Duodenal mucosa (tissue), 2 donors: Measurements from ENCODE around the gene ADGRG3.

Source experiments
- H3K27ac ChIP-seq: one replicate; pipeline ENCODE4 v1.7.0; 2013; ENCODE audit warnings: low read depth, low read length
- H3K27me3 ChIP-seq, 2 donors: one replicate each; pipeline ENCODE4 v1.7.0; 2013; ENCODE audit warnings: low read length in 2 of 2, control low read depth in 1 of 2; ENCODE audit not compliant: insufficient read depth in 2 of 2, control insufficient read depth in 1 of 2
- H3K36me3 ChIP-seq, 2 donors: one replicate each; pipeline ENCODE4 v1.7.0; 2013; ENCODE audit warnings: low read length in 2 of 2, control low read depth in 1 of 2; ENCODE audit not compliant: insufficient read depth in 2 of 2, control insufficient read depth in 1 of 2
- H3K4me1 ChIP-seq, 2 donors: one replicate each; pipeline ENCODE4 v1.7.0; 2013; ENCODE audit warnings: low read length in 2 of 2, control low read depth in 1 of 2; ENCODE audit not compliant: insufficient read depth in 2 of 2, control insufficient read depth in 1 of 2
- H3K4me3 ChIP-seq, 2 donors: one replicate each; pipeline ENCODE4 v1.7.0; 2013; ENCODE audit warnings: low read length in 2 of 2, low read depth in 1 of 2
- H3K9ac ChIP-seq, 2 donors: one replicate each; pipeline ENCODE4 v1.7.0; 2013; ENCODE audit warnings: low read length in 2 of 2, low read depth in 1 of 2
- H3K9me3 ChIP-seq, 2 donors: one replicate each; pipeline ENCODE4 v1.7.0; 2013; ENCODE audit warnings: low read length in 2 of 2, control low read depth in 1 of 2; ENCODE audit not compliant: control insufficient read depth in 1 of 2

Gene ADGRG3

DNA sequence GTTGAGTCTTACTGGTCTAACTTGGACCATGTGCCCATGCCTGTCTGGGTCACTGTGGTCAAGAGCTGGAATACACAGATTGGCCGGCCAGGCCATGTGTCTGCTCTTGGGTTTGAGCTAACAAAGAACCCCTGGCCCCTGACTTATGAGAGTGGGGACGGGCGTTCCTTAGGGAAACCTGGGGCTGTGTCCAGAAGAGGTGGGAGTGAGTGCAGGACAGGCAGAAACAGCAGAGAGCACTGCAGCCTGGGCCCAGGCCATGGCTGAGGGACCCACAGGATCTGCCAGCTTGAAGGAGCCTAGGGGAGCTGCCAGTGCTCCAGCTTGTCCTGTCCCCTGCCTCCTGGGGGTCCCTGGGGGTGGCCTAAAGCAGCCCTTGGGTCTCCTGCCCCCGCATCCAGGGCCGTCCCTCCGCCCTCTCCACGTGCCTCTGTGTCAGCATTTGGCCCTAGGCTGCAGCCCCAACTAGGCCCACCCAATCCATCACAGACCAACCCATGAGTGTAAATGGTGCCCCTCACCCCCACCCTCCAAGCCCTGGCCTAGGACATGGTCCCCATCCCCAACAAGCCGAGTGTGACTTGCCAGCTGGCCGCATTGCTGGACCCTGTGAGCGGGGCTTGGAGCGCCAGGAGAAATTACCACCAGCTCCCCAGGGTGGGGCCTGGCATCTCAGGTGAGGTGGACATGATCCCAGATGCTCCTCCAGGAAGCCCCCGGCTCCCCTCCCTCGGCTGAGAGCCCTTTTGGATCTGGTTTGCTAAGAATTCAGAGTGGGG, 14.0 kb downstream of the ADGRG3 start:
- Histone ChIP-seq H3K9me3 (no peaks in the 10 kb centered on the region), H3K36me3 (no peaks in the 10 kb centered on the region), H3K4me1 (no peaks in the 10 kb centered on the region), H3K4me3 (no peak overlapping the region), H3K27me3 (no peaks in the 10 kb centered on the region), H3K9ac (no peak overlapping the region), H3K27ac (no peak overlapping the region)

DNA sequence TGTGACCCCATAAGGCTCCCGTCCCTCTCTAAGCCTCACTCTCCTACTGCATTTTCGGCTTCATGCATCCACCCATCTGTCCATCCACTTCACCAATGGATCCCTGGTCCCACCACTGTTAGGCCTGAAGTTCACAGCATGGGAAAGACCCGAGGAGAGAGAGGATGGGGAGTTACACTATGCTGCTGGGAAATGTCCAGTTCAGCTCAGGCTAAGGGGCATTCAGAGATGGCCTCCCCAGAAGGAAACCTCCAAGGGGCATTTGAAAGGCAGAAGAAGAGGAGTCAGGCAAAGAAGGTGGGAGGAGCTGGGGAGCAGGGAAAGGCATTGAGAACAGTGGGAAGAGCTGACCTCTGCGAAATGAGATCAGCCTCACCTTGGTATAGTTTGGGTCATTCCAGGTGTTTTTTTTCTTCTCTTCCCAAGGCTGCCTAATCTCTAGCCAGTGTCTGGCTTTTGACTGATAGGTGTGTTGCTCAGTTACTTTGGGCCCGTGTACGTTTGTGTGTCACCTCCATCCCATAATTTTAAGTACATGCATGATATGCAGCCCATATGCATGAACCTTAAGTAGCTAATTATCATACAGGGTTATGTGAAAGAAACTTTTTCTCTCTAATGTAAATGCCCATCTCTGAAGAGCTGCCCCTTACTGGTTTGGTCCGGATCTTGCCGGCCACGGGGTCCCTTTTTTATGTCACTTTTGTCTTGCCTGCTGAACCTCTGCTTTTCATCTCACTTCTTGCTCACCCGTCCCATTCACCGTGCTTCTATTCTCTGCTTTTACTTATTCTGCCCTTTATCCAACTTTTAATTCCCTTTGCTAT, 14.9 kb downstream of the ADGRG3 start:
- no peak overlapping the region for H3K4me3 ChIP-seq
- H3K36me3 ChIP-seq: no peaks in the 10 kb centered on the region
- H3K27ac ChIP-seq: no peak overlapping the region
- no peaks in the 10 kb centered on the region for H3K9me3 ChIP-seq
- H3K4me1 ChIP-seq: no peaks in the 10 kb centered on the region
- no peak overlapping the region for H3K9ac ChIP-seq
- H3K27me3 ChIP-seq: no peaks in the 10 kb centered on the region

DNA sequence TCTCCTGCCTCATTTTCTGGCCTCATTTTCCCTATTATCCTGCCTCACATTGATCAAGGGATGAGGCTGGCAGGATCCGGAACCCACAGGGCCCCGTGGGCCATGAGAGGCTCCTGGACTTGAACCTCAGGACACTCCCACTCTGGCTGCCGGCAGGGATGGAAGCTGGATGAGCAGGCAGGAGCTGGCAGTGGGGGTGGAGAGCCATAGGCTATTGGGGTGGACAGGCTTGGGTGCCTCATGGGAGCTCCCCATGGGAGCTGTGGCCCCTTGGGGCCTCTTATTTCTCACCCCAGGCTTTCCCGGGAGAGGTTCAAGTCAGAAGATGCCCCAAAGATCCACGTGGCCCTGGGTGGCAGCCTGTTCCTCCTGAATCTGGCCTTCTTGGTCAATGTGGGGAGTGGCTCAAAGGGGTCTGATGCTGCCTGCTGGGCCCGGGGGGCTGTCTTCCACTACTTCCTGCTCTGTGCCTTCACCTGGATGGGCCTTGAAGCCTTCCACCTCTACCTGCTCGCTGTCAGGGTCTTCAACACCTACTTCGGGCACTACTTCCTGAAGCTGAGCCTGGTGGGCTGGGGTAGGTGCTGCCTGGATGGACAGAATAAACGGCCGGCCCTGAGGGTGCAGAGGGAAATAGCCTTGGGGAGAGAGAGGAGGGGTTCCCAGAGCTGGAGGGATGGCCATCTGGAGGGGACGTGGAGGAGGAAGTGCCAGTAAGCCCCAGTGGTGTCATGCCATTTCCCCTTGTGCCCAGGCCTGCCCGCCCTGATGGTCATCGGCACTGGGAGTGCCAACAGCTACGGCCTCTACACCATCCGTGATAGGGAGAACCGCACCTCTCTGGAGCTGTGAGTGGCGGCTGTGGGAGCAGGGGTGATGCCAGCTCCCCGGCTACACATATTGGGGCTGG, 15.8 kb downstream of the ADGRG3 start:
- Histone ChIP-seq H3K9me3 (no peaks in the 10 kb centered on the region), H3K27ac (no peak overlapping the region), H3K4me3 (no peak overlapping the region), H3K4me1 (no peaks in the 10 kb centered on the region), H3K36me3 (no peaks in the 10 kb centered on the region), H3K27me3 (no peaks in the 10 kb centered on the region), H3K9ac (no peak overlapping the region)

DNA sequence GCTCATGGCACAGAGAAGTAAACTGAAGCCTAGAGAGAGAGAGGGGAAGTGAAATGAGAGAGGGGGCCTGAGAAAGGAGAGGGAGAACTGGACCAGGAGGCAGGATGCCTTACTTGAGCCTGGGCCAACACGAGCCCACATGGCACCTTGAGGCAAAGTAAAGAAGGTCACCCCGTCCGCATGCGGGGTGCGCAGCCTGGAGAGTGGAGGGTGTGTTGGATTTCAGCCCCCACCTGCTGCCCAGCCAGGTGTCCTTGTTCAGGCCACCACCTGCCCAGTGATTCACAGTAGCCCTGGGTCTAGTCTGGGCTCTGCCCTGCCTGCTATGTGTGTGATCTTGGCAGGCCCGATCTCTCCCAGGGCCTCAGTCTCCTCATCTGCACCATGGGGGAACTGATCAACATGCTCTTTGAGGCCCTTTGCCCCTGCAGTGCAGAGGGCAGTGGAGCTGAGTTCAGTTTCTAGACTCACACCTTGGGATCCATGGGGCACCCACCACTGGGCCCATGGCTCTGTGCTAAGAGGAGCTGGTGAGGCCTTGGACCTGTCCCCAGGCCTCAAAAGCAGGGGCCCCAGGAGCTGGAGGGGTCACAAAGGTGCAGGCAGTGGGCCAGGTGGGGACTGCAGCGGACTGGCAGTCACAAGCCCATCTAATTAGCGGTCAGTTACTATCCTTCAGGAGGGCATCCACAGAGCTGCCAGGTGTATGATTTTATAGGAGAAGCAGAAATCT, 16.7 kb downstream of the ADGRG3 start:
- H3K27ac ChIP-seq: no peak overlapping the region
- H3K4me1 ChIP-seq: no peaks in the 10 kb centered on the region
- H3K9ac ChIP-seq: no peak overlapping the region
- H3K4me3 ChIP-seq: no peak overlapping the region
- no peaks in the 10 kb centered on the region for H3K36me3 ChIP-seq
- no peaks in the 10 kb centered on the region for H3K27me3 ChIP-seq
- H3K9me3 ChIP-seq: no peaks in the 10 kb centered on the region

DNA sequence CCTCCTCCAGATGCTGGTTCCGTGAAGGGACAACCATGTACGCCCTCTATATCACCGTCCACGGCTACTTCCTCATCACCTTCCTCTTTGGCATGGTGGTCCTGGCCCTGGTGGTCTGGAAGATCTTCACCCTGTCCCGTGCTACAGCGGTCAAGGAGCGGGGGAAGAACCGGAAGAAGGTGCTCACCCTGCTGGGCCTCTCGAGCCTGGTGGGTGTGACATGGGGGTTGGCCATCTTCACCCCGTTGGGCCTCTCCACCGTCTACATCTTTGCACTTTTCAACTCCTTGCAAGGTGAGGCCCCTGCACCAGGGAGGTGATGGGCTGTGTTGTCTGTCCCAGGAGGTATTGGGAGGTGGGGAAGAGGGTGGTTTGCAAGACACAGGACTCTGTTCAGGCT, 17.5 kb downstream of the ADGRG3 start:
- Histone ChIP-seq H3K9ac (no peak overlapping the region), H3K27me3 (no peaks in the 10 kb centered on the region), H3K9me3 (no peaks in the 10 kb centered on the region), H3K27ac (no peak overlapping the region), H3K4me3 (no peak overlapping the region), H3K36me3 (no peaks in the 10 kb centered on the region), H3K4me1 (no peaks in the 10 kb centered on the region)

DNA sequence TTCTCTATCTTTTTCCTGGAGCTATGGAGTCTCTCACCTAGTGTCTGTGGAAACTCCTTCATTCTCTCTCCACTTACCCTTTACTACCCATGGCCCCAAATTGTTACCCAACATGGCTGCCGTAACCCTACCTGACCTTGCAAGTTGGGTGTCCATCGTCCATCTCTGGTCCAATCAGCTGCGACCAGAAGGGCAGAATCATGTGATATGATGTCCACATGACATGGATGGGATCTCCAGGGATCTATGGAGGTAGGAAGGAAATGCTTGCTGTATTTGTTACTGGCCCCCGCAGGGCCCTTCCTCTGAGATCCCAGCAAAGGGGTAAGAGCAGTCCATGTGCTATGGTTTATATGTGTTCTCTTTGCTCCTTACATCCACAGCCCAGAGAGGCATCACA, 18.5 kb downstream of the ADGRG3 start:
- Histone ChIP-seq H3K9ac (no peak overlapping the region), H3K4me1 (no peaks in the 10 kb centered on the region), H3K36me3 (no peaks in the 10 kb centered on the region), H3K4me3 (no peak overlapping the region), H3K9me3 (no peaks in the 10 kb centered on the region), H3K27ac (no peak overlapping the region), H3K27me3 (no peaks in the 10 kb centered on the region)

DNA sequence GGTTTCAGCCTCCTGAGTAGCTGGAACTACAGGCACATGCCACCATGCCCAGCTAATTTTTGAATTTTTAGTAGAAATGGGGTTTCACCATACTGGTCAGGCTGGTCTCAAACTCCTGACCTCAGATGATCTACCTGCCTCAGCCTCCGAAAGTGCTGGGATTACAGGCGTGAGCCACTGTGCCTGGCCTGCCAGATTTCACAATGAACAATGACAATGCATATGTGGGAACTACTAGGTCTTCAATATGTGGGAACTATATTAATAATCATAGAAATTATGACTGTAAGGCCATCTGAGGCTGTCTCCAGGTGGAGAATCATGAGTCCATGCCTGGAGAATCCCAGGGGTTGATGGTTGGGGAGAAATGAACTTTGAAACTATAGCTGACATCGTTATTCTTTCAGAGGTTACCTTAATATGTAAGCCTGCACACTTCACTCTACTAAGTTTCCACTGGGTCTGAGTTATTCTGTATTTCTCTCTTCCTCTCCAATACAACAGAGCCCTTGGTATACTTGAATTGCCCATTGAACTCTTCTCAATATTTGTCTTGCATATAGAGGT, 19.3 kb downstream of the ADGRG3 start:
- Histone ChIP-seq H3K9ac (no peak overlapping the region), H3K36me3 (no peaks in the 10 kb centered on the region), H3K4me1 (no peaks in the 10 kb centered on the region), H3K27me3 (no peaks in the 10 kb centered on the region), H3K9me3 (no peaks in the 10 kb centered on the region), H3K27ac (no peak overlapping the region), H3K4me3 (no peak overlapping the region)

DNA sequence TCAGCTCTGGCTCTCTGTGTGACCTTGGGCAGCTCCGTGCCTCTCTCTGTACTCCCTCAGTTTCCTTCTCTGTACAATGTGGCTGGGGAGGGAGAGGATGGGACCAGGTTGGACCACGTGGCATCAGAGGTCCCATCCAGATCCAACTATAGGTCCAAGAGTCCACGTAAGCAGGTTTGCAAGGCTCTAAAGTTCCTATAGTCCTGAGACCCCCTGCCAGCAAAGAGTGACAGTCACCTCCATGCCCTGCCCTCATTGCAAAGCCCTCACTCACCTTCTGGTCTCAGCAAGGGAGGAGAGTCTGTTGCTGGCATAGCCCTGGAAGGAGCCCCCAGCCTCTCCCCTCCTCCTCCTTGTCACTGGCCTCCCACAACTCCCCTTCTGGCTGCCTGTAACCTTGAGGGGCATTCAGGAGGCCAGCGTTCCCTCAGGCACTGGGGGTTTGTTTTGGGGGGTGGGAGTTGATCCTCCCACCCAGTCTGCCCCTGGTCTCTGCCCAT, 20.4 kb downstream of the ADGRG3 start:
- Histone ChIP-seq H3K4me1 (no peaks in the 10 kb centered on the region), H3K4me3 (no peak overlapping the region), H3K27ac (no peak overlapping the region), H3K36me3 (no peaks in the 10 kb centered on the region), H3K9me3 (no peaks in the 10 kb centered on the region), H3K27me3 (peaks cover 0 to 3% of the 10 kb centered on the region in 2 donors), H3K9ac (no peak overlapping the region)

DNA sequence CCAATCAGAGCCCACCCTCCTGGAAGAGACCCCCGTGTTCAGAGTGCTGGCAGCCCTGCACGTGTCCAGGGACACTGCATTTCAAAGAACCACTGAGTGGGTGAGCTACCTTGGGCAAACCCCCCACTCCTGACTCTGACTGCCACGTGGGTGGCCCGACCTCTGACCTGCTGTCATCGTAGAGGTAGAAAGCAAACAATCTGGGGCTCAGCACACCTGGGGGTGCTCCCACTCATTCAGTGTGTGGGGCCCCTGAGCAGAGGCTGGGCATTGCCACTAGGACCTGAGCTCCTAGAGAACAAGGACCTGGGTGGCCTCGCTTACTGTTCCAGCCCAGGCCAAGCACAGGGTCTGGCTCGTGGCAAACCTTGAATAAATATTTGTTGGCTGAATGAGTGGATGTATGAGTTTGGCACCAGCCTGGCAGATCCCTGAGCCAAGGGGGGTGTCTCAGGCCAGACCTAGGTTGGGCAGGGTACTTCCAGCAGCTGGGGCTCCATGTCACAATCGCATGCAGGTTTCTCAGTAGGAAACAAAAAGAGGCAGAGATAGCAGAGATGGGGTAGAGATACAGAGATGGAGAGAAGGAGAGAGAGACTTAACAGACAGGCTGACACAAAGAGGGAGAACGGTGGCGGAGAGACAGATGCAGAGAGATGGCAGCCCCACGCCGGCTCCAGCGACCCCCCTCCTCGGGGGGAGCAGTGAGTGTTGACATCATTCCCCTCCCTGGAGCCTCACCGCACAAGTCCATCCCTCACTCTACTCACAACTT, 21.1 kb downstream of the ADGRG3 start:
- H3K9me3 ChIP-seq: no peaks in the 10 kb centered on the region
- no peaks in the 10 kb centered on the region for H3K4me1 ChIP-seq
- peak overlapping the region; percentile 20 for H3K27ac ChIP-seq
- no peak overlapping the region for H3K4me3 ChIP-seq
- H3K27me3 ChIP-seq: peaks cover 0 to 3% of the 10 kb centered on the region in 2 donors
- no peak overlapping the region for H3K9ac ChIP-seq
- H3K36me3 ChIP-seq: no peaks in the 10 kb centered on the region
